CD14-positive monocyte (primary cell): ENCODE results near the gene PRDM5. TPM values are rescaled to one million over a fixed set of nuclear protein-coding genes. Genes with fewer than 3 reads are reported as not detected.

Source experiments
- DNase-seq, 3 donors: peaks; one replicate each; pipeline ENCODE4 v3.0.0-alpha.2; 2011 to 2022
- H2AFZ ChIP-seq: 2 replicates; pipeline ENCODE4 v1.6.0; 2012; ENCODE audit warnings: mild to moderate bottlenecking, low read depth, low read length, inconsistent platforms; ENCODE audit not compliant: insufficient read depth, poor library complexity, severe bottlenecking
- H3K27ac ChIP-seq, 2 donors: 1 replicate in 1 of 2; 2 replicates in 1 of 2; pipeline ENCODE4 v1.5.1; 2012 to 2013; ENCODE audit warnings: low read length in 2 of 2, control low read depth in 1 of 2, inconsistent platforms in 1 of 2, low read depth in 1 of 2, mild to moderate bottlenecking in 1 of 2
- H3K27me3 ChIP-seq, 2 donors: one replicate each; pipeline versions ENCODE4 v1.6.0 to v1.6.1; 2011 to 2013; ENCODE audit warnings: low read length in 2 of 2; ENCODE audit not compliant: control insufficient read depth in 2 of 2, insufficient read depth in 2 of 2
- H3K36me3 ChIP-seq, 2 donors: replicated peaks in 1 of 2; 1 replicate in 1 of 2; 2 replicates in 1 of 2; pipeline versions ENCODE4 v1.5.1 to v1.6.1; 2012 to 2013; ENCODE audit warnings: low read length in 2 of 2, control low read depth in 1 of 2, inconsistent platforms in 1 of 2, mild to moderate bottlenecking in 1 of 2; ENCODE audit not compliant: insufficient read depth in 2 of 2, control insufficient read depth in 1 of 2
- H3K4me1 ChIP-seq, 2 donors: 1 replicate in 1 of 2; 2 replicates in 1 of 2; pipeline versions ENCODE4 v1.5.1 to v1.6.1; 2012 to 2013; ENCODE audit warnings: low read length in 2 of 2, control low read depth in 1 of 2, inconsistent platforms in 1 of 2, mild to moderate bottlenecking in 1 of 2, moderate library complexity in 1 of 2; ENCODE audit not compliant: insufficient read depth in 2 of 2, control insufficient read depth in 1 of 2
- H3K4me2 ChIP-seq: replicated peaks from 2 replicates; pipeline ENCODE3; 2012; ENCODE audit warnings: low read length, moderate library complexity, mild to moderate bottlenecking; ENCODE audit not compliant: poor library complexity, severe bottlenecking; ENCODE audit errors: extremely low read depth
- H3K4me3 ChIP-seq, 3 experiments: fragments of 200-600 bp in 1 of 3; sonication (generic) in 1 of 3; replicated peaks in 1 of 3; 1 replicate in 2 of 3; 2 replicates in 1 of 3; pipeline ENCODE4 v1.5.1; 2011 to 2013; ENCODE audit warnings: low read length in 3 of 3, mild to moderate bottlenecking in 3 of 3, control low read depth in 2 of 3, low read depth in 2 of 3, inconsistent platforms in 1 of 3, moderate library complexity in 1 of 3
- H3K79me2 ChIP-seq: 2 replicates; pipeline ENCODE4 v1.6.0; 2012; ENCODE audit warnings: mild to moderate bottlenecking, control low read depth, inconsistent platforms, low read length, moderate library complexity; ENCODE audit not compliant: insufficient read depth
- H3K9ac ChIP-seq: 2 replicates; pipeline ENCODE4 v1.6.0; 2017; ENCODE audit warnings: low read length, mild to moderate bottlenecking; ENCODE audit not compliant: insufficient read depth, poor library complexity, severe bottlenecking
- H3K9me3 ChIP-seq, 2 donors: replicated peaks in 1 of 2; 1 replicate in 1 of 2; 2 replicates in 1 of 2; pipeline versions ENCODE4 v1.5.1 to v1.6.1; 2012 to 2013; ENCODE audit warnings: low read length in 2 of 2, control low read depth in 1 of 2; ENCODE audit not compliant: control insufficient read depth in 1 of 2, insufficient read depth in 1 of 2
- H4K20me1 ChIP-seq: 2 replicates; pipeline ENCODE4 v1.6.0; 2012; ENCODE audit warnings: mild to moderate bottlenecking, low read length, control low read depth, moderate library complexity; ENCODE audit not compliant: insufficient read depth
- H3K27ac Mint-ChIP-seq, 7 donors: one replicate each; pipeline ENCODE4 v1.8.0; 2020; ENCODE audit warnings: mild to moderate bottlenecking in 7 of 7, mixed read lengths in 7 of 7, moderate library complexity in 6 of 7, inconsistent platforms in 2 of 7
- H3K27me3 Mint-ChIP-seq, 3 donors: one replicate each; pipeline ENCODE4 v1.8.0; 2021 to 2022; ENCODE audit warnings: low read depth in 3 of 3, mild to moderate bottlenecking in 3 of 3, mixed read lengths in 3 of 3, moderate library complexity in 3 of 3, inconsistent platforms in 1 of 3
- H3K36me3 Mint-ChIP-seq, 2 donors: one replicate each; pipeline ENCODE4 v1.8.0; 2020; ENCODE audit warnings: mixed read lengths in 2 of 2, inconsistent platforms in 1 of 2, mild to moderate bottlenecking in 1 of 2
- H3K4me1 Mint-ChIP-seq: one replicate; pipeline ENCODE4 v1.8.0; 2020; ENCODE audit warnings: mild to moderate bottlenecking, mixed read lengths
- H3K4me3 Mint-ChIP-seq, 2 donors: one replicate each; pipeline ENCODE4 v1.8.0; 2020; ENCODE audit warnings: mild to moderate bottlenecking in 2 of 2, mixed read lengths in 2 of 2, moderate library complexity in 1 of 2
- H3K9me3 Mint-ChIP-seq, 7 donors: one replicate each; pipeline ENCODE4 v1.8.0; 2020 to 2022; ENCODE audit warnings: mixed read lengths in 7 of 7, mild to moderate bottlenecking in 6 of 7, moderate library complexity in 6 of 7, inconsistent platforms in 2 of 7
- WGBS: methylation state at CpG from one replicate; pipeline ENCODE4 v1.1.5; 2013; ENCODE audit warnings: missing lambda C conversion rate; ENCODE audit not compliant: insufficient coverage; 5-methylcytosine and 5-hydroxymethylcytosine counted together
- intact Hi-C, 2 donors: fragments of 100-400 bp; cut with micrococcal nuclease; formaldehyde crosslinking; loops; one replicate each; pipeline versions ENCODE4 v1.15.0 to v1.15.1; 2023
- polyA plus RNA-seq, 3 donors: library from polyadenylated mRNA; depleted of rRNA in 1 of 3; unstranded in 2 of 3; stranded (reverse) in 1 of 3; fragments of 300-500 nt in 2 of 3; fragments of >200 nt in 1 of 3; fragmentation: Illumina TruSeq in 2 of 3; gene quantifications; 1 replicate in 2 of 3; 2 replicates in 1 of 3; pipeline ENCODE4 v1.2.3, GENCODE V29; 2012 to 2021
- TF ChIP-seq, protein P1 (sequence below): fragments of 200-600 bp; IDR thresholded peaks from one replicate; pipeline ENCODE4 v1.8.0; 2022; ENCODE audit warnings: antibody characterized with exemption, mild to moderate bottlenecking

Gene PRDM5
- polyA plus RNA-seq, 3 donors, result 0.12 to 0.25 (median 0.17) TPM

- WGBS, result no CpG with 5 or more reads among the region's 1 CpG
- Mint-ChIP-seq H3K27me3 (peaks cover 0 to 2% (median 0%) of the 10 kb centered on the region in 3 donors), H3K27ac (no peak overlapping the region)
Measured at GRCh38 chr4:120770897-120771296, 151.6 kb downstream of the PRDM5 start.

DNA sequence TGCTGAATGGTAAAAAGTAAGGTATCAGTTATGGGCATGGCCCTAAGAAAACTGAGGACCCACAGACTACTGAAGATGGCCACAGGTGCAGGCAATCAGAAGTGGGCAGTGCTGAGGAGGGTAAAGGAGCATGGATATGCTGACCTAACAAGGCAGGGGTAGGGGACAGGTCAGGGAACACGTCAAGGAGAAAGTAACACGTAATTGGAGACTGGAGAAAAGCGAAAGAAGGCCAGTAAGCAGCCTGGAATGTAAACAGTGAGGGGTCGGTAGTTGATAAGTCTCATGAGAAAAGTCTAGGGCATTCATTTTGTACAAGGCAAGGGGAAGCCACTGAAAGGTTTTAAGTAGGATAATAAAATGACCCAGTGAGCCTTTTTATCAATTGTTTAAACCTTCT is 153.3 kb downstream of the PRDM5 start:
- Histone ChIP-seq H3K4me3 (no peak overlapping the region), H3K27ac (no peak overlapping the region), H3K27me3 (no peaks in the 10 kb centered on the region), H3K4me1 (peaks cover 29 to 35% of the 10 kb centered on the region in 2 donors), H2AFZ (no peak overlapping the region), H4K20me1 (no peaks in the 10 kb centered on the region), H3K4me2 (no peak overlapping the region), H3K79me2 (no peaks in the 10 kb centered on the region), H3K36me3 (no peaks in the 10 kb centered on the region), H3K9ac (no peak overlapping the region), H3K9me3 (no peaks in the 10 kb centered on the region)
- Mint-ChIP-seq H3K27me3 (peaks cover 0 to 2% (median 0%) of the 10 kb centered on the region in 3 donors), H3K4me3 (no peak overlapping the region), H3K4me1 (peaks cover 35% of the 10 kb centered on the region), H3K36me3 (no peaks in the 10 kb centered on the region), H3K27ac (no peak overlapping the region), H3K9me3 (peaks cover 0 to 4% (median 0%) of the 10 kb centered on the region in 7 donors)
- DNase-seq, result no peak
- intact Hi-C loops, result no loop called here
- WGBS, result 57% methylated on average over 3 of the region's 4 CpGs
- TF ChIP-seq, protein P1, sequence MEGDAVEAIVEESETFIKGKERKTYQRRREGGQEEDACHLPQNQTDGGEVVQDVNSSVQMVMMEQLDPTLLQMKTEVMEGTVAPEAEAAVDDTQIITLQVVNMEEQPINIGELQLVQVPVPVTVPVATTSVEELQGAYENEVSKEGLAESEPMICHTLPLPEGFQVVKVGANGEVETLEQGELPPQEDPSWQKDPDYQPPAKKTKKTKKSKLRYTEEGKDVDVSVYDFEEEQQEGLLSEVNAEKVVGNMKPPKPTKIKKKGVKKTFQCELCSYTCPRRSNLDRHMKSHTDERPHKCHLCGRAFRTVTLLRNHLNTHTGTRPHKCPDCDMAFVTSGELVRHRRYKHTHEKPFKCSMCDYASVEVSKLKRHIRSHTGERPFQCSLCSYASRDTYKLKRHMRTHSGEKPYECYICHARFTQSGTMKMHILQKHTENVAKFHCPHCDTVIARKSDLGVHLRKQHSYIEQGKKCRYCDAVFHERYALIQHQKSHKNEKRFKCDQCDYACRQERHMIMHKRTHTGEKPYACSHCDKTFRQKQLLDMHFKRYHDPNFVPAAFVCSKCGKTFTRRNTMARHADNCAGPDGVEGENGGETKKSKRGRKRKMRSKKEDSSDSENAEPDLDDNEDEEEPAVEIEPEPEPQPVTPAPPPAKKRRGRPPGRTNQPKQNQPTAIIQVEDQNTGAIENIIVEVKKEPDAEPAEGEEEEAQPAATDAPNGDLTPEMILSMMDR, result no peak

More at GRCh38 chr4:120770897-120771296, 151.6 kb downstream of the PRDM5 start:
- Mint-ChIP-seq H3K36me3 (no peaks in the 10 kb centered on the region), H3K4me3 (no peak overlapping the region), H3K9me3 (peaks cover 0 to 4% (median 0%) of the 10 kb centered on the region in 7 donors), H3K4me1 (peaks cover 38% of the 10 kb centered on the region)
- peaks cover 29 to 39% of the 10 kb centered on the region in 2 donors for H3K4me1 ChIP-seq
- no peak overlapping the region for H3K9ac ChIP-seq
- no peaks in the 10 kb centered on the region for H3K36me3 ChIP-seq
- no peaks in the 10 kb centered on the region for H3K27me3 ChIP-seq
- H3K4me2 ChIP-seq, result no peak overlapping the region
- H3K79me2 ChIP-seq, result no peaks in the 10 kb centered on the region
- intact Hi-C loops, result no loop called here
- no peak overlapping the region for H3K27ac ChIP-seq
- TF ChIP-seq, protein P1, result no peak
- no peak overlapping the region for H2AFZ ChIP-seq
- H3K4me3 ChIP-seq, result no peak overlapping the region
- no peaks in the 10 kb centered on the region for H3K9me3 ChIP-seq
- DNase-seq, result no peak
- no peaks in the 10 kb centered on the region for H4K20me1 ChIP-seq
